LNCaP clone FGC (cell line): ENCODE results near the gene PFDN1.
"Not testable (repeated sequence)": the region's sequence is repeated elsewhere in the genome, so short reads cannot be mapped to it uniquely, and the experiment has no call there.

Experiments used
- DNase-seq: peaks from one replicate; pipeline ENCODE4 v3.0.0-alpha.2; 2011; ENCODE audit warnings: low read depth
- H3K4me3 ChIP-seq: 2 replicates; pipeline ENCODE4 v1.5.1; 2011; ENCODE audit warnings: mild to moderate bottlenecking, low read depth, low read length, control low read depth
- TF ChIP-seq, protein P1 (sequence below): IDR thresholded peaks from 2 replicates; pipeline ENCODE4 v1.5.1; 2012; ENCODE audit warnings: mild to moderate bottlenecking; ENCODE audit not compliant: control insufficient read depth, insufficient read depth; ENCODE audit errors: extremely low read depth

PFDN1 gene

DNA sequence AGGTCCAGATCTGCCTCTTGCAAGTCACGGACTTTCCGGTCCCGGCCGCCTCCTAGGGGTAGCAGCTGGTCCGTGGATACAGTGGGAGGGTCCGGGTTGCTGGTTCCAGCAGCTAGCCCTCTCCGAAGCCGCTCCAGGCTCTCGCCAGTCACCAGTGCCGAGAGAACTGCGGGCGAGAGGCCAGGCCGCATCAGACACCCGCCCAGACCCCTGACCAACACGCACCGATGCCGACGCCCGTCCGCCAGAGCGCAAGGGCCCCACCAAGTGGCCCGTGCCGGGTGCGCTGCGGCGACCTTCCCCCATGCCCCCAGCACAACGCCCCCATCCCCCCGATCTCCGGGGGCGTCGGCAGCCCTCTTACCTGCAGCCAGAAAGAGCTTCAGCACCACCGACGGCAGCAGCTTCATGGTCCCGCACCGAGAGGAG, 43.0 kb upstream of the PFDN1 start:
- no peak for DNase-seq
- TF ChIP-seq, protein P1, sequence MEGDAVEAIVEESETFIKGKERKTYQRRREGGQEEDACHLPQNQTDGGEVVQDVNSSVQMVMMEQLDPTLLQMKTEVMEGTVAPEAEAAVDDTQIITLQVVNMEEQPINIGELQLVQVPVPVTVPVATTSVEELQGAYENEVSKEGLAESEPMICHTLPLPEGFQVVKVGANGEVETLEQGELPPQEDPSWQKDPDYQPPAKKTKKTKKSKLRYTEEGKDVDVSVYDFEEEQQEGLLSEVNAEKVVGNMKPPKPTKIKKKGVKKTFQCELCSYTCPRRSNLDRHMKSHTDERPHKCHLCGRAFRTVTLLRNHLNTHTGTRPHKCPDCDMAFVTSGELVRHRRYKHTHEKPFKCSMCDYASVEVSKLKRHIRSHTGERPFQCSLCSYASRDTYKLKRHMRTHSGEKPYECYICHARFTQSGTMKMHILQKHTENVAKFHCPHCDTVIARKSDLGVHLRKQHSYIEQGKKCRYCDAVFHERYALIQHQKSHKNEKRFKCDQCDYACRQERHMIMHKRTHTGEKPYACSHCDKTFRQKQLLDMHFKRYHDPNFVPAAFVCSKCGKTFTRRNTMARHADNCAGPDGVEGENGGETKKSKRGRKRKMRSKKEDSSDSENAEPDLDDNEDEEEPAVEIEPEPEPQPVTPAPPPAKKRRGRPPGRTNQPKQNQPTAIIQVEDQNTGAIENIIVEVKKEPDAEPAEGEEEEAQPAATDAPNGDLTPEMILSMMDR: peak; percentile 38

GRCh38 chr5:140344683-140345423, 42.0 kb upstream of the PFDN1 start:
- no peak for DNase-seq
- H3K4me3 ChIP-seq: no peak overlapping the region
- TF ChIP-seq, protein P1: no peak

More for the DNA sequence above, 43.0 kb upstream of the PFDN1 start:
- H3K4me3 ChIP-seq: peak overlapping the region; percentile 48

DNA sequence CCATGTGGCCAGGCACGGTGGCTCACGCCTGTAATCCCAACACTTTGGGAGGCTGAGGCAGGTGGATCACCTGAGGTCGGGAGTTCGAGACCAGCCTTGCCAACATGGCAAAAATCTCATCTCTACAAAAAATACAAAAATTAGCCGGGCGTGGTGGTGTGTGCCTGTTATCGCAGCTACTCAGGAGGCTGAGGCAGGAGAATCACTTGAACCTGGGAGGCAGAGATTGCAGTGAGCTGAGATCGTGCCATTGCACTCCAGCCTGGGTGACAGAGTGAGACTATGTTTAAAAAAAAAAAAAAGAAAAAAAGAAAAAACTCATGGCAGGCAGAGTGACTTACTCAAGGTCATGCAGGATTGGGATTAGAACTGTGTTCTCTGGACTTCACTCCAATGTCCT, 40.9 kb upstream of the PFDN1 start:
- not testable (repeated sequence) for H3K4me3 ChIP-seq, DNase-seq

- no peak overlapping the region for H3K4me3 ChIP-seq
- DNase-seq: no peak
- TF ChIP-seq, protein P1: no peak
These were observed 40.0 kb upstream of the PFDN1 start for GRCh38 chr5:140342896-140343295.

DNA sequence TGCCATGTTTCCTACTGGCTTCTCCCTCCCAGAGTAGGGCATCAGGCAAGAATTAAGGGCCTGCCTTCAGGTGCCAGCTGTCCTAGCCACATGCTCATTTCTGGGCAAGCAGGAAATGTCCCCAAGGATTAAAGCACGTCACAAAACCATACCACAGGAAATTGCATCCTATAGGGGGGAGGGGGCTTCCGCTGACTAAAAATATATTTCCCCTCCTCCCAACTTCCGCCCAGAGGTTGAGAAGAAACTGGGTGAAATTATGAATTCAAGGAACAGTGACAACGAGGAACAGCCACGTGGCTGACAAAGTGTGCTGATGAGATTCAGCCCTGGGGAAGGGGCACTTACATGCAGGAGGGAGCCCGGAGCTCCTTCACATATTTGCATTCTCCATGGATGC, 39.4 kb upstream of the PFDN1 start:
- H3K4me3 ChIP-seq: no peak overlapping the region
- TF ChIP-seq, protein P1: no peak
- no peak for DNase-seq

- TF ChIP-seq, protein P1: no peak
- H3K4me3 ChIP-seq: no peak overlapping the region
These were observed 38.7 kb upstream of the PFDN1 start for GRCh38 chr5:140341591-140341990.

GRCh38 chr5:140340605-140341121, 37.8 kb upstream of the PFDN1 start:
- TF ChIP-seq, protein P1: no peak
- DNase-seq: peak; percentile 86
- no peak overlapping the region for H3K4me3 ChIP-seq

More at GRCh38 chr5:140341591-140341990, 38.7 kb upstream of the PFDN1 start:
- no peak for DNase-seq
